DOHH2 (cell line): Measurements from ENCODE around the gene TCERG1L.

ENCODE experiments used
- EZH2phosphoT487 ChIP-seq: fragments of 200-600 bp; sonication (generic); IDR thresholded peaks from 2 replicates; pipeline ENCODE4 v1.6.1; 2017; ENCODE audit warnings: borderline replicate concordance, mild to moderate bottlenecking, antibody characterized with exemption, low read length, moderate library complexity, mixed read lengths
- TF ChIP-seq, protein P1 (sequence below): fragments of 200-600 bp; sonication (generic); IDR thresholded peaks from one replicate; pipeline ENCODE4 v1.5.1; 2014; ENCODE audit warnings: antibody characterized with exemption, mild to moderate bottlenecking, low read depth, low read length; ENCODE audit not compliant: poor library complexity, severe bottlenecking

DNA sequence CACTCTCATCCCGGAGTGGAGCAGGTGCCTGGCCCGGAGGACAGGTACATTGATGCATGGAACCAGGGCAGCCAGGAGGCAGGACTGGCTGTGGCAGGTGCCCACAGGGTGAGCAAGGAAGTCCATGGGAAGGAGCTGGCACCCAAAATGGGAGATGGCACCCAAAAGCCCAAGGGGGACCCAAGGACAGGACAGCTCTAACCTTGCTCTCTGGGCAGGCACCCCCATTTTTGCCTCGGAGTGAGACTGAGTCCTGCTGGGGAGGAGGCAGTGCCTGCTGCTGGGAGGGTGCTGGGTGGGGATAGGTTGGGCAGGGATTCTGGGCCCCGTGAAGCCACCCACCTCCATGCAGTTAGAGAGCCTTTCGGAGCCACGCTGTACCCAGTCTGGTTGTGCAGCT is 234.5 kb downstream of the TCERG1L start:
- no peak for TF ChIP-seq EZH2phosphoT487
- TF ChIP-seq, protein P1, sequence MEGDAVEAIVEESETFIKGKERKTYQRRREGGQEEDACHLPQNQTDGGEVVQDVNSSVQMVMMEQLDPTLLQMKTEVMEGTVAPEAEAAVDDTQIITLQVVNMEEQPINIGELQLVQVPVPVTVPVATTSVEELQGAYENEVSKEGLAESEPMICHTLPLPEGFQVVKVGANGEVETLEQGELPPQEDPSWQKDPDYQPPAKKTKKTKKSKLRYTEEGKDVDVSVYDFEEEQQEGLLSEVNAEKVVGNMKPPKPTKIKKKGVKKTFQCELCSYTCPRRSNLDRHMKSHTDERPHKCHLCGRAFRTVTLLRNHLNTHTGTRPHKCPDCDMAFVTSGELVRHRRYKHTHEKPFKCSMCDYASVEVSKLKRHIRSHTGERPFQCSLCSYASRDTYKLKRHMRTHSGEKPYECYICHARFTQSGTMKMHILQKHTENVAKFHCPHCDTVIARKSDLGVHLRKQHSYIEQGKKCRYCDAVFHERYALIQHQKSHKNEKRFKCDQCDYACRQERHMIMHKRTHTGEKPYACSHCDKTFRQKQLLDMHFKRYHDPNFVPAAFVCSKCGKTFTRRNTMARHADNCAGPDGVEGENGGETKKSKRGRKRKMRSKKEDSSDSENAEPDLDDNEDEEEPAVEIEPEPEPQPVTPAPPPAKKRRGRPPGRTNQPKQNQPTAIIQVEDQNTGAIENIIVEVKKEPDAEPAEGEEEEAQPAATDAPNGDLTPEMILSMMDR = no peak
